ENCODE measurements around the gene ISM2. TPM values are rescaled to one million over a fixed set of nuclear protein-coding genes. Genes with fewer than 3 reads are reported as not detected.

Gene ISM2
- total and polyA plus RNA-seq, 2 of the 8 experiments (the other 6 are each of a cell fraction or from before 2014, with no cell fraction given): 0.52 to 0.79 TPM

DNA sequence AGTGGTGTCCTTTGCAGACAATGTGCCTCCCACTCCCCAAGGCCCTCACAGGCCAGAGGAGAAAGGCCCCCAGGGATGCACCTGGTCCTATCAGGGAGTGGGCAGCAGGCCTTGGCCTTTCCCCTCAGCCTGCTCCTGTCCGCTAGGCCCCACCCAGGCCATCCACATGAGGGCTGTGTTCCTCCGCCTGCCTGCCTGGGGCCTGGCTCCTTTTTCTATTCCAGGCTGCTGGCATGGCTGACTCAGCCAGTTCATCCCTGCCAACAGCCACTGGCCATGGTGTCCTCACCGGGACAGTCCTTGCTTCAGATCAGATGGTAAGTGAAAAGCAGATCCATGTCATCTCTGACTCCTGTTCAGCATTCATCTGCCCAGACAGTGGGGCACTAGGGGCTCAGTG lies 13.4 kb downstream of the ISM2 start (continued):
- TF ChIP-seq, protein P1, sequence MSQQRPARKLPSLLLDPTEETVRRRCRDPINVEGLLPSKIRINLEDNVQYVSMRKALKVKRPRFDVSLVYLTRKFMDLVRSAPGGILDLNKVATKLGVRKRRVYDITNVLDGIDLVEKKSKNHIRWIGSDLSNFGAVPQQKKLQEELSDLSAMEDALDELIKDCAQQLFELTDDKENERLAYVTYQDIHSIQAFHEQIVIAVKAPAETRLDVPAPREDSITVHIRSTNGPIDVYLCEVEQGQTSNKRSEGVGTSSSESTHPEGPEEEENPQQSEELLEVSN (IDR thresholded peaks at IDR 0.05): no peak
- no peak for TF ChIP-seq CBX5 (IDR thresholded peaks at IDR 0.05; ENCODE audit: low read depth, low read length)

All from H1 (cell line).